OCI-LY7 (cell line): ENCODE data around the gene SYCP3.

Experiments
- EZH2phosphoT487 ChIP-seq: fragments of 200-600 bp; sonication (generic); IDR thresholded peaks from 2 replicates; pipeline ENCODE4 v1.6.1; 2018; ENCODE audit warnings: low read depth, borderline replicate concordance, mild to moderate bottlenecking, mixed run types, antibody characterized with exemption, low read length, moderate library complexity, mixed read lengths
- TF ChIP-seq, protein P1 (sequence below): fragments of 200-600 bp; sonication (generic); conservative IDR thresholded peaks from 2 replicates; pipeline ENCODE4 v1.5.1; 2014; ENCODE audit warnings: mild to moderate bottlenecking, antibody characterized with exemption, low read length, moderate library complexity, mixed read lengths

DNA sequence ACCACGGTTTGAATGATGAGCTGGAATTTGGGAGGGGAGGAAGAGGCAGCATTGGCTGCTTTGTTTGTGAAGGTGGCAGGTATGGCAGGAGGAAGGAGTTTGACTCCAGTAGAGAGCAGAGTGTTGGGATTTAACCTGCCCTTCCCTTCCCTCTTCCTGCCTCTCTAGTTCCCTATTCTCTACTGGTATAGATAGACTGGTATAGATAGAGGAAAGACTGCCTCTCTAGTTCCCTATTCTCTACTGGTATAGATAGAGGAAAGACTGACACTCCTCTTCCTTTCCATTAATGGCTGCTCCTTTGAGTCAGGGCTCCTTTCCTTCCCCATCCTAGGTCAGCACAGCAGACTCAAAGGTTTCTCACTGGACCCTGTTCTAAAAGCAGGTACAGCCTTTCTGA lies 8.4 kb upstream of the SYCP3 start:
- TF ChIP-seq, protein P1, sequence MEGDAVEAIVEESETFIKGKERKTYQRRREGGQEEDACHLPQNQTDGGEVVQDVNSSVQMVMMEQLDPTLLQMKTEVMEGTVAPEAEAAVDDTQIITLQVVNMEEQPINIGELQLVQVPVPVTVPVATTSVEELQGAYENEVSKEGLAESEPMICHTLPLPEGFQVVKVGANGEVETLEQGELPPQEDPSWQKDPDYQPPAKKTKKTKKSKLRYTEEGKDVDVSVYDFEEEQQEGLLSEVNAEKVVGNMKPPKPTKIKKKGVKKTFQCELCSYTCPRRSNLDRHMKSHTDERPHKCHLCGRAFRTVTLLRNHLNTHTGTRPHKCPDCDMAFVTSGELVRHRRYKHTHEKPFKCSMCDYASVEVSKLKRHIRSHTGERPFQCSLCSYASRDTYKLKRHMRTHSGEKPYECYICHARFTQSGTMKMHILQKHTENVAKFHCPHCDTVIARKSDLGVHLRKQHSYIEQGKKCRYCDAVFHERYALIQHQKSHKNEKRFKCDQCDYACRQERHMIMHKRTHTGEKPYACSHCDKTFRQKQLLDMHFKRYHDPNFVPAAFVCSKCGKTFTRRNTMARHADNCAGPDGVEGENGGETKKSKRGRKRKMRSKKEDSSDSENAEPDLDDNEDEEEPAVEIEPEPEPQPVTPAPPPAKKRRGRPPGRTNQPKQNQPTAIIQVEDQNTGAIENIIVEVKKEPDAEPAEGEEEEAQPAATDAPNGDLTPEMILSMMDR, result no peak
- no peak for TF ChIP-seq EZH2phosphoT487
